Kidney (tissue), 14 donors: ENCODE data around the gene HIPK1. TPM values are rescaled to one million over a fixed set of nuclear protein-coding genes. Genes with fewer than 3 reads are reported as not detected.

ENCODE experiments used
- DNase-seq, 5 donors: peaks; one replicate each; pipeline ENCODE4 v3.0.0-alpha.2; 2013 to 2020
- FAIRE-seq: peaks from 2 replicates; lab custom pipeline; 2012; peaks lifted over from hg19 to GRCh38; lab: Jason Lieb, UNC
- H3K27ac ChIP-seq, 2 donors: one replicate each; pipeline ENCODE4 v1.7.0; 2013; ENCODE audit warnings: low read depth in 2 of 2, low read length in 2 of 2, inconsistent platforms in 1 of 2
- H3K27me3 ChIP-seq: one replicate; pipeline ENCODE4 v1.7.1; 2013; ENCODE audit warnings: low read length, inconsistent platforms; ENCODE audit not compliant: control insufficient read depth, insufficient read depth
- H3K36me3 ChIP-seq, 3 donors: one replicate each; pipeline versions ENCODE4 v1.7.0 to v1.7.1; 2013; ENCODE audit warnings: low read length in 3 of 3, control low read depth in 1 of 3, inconsistent platforms in 1 of 3; ENCODE audit not compliant: insufficient read depth in 3 of 3, control insufficient read depth in 2 of 3
- H3K4me1 ChIP-seq, 3 donors: one replicate each; pipeline versions ENCODE4 v1.7.0 to v1.7.1; 2013; ENCODE audit warnings: low read length in 3 of 3, inconsistent platforms in 1 of 3, low read depth in 1 of 3; ENCODE audit not compliant: control insufficient read depth in 2 of 3, insufficient read depth in 2 of 3
- H3K4me3 ChIP-seq, 3 donors: one replicate each; pipeline versions ENCODE4 v1.7.0 to v1.8.1; 2013; ENCODE audit warnings: low read length in 3 of 3, control low read depth in 1 of 3, inconsistent platforms in 1 of 3
- H3K9ac ChIP-seq, 3 donors: one replicate each; pipeline versions ENCODE4 v1.7.0 to v1.7.1; 2013; ENCODE audit warnings: low read length in 3 of 3, control low read depth in 1 of 3, inconsistent platforms in 1 of 3
- H3K9me3 ChIP-seq, 3 donors: one replicate each; pipeline versions ENCODE4 v1.7.0 to v1.7.1; 2013; ENCODE audit warnings: low read length in 3 of 3, control low read depth in 1 of 3, inconsistent platforms in 1 of 3; ENCODE audit not compliant: control insufficient read depth in 2 of 3, insufficient read depth in 1 of 3
- intact Hi-C: fragments of 100-400 bp; cut with DNase I; formaldehyde crosslinking; loops from one replicate; pipeline ENCODE4 v1.11.1; 2022
- polyA plus RNA-seq: library from polyadenylated mRNA; stranded (reverse); fragments of 350-450 nt; fragmentation: Illumina TruSeq; extraction: RNeasy Lipid Tissue Mini Kit (QIAGEN cat#74804); gene quantifications from one replicate; pipeline ENCODE4 v1.2.3, GENCODE V29; 2014; ENCODE audit warnings: low read depth, low replicate concordance; ENCODE audit not compliant: insufficient read depth
- total RNA-seq: library from RNA; stranded (reverse); fragmentation: NEBNext Ultra II Directional; extraction: Animal tissue kit (Norgen Biotek cat#: 25700); gene quantifications from one replicate; pipeline ENCODE4 v1.2.1, GENCODE V29; 2021
- TF ChIP-seq, protein P1 (sequence below): IDR thresholded peaks from 3 replicates; pipeline ENCODE4 v1.5.1; 2012; ENCODE audit warnings: mild to moderate bottlenecking, moderate library complexity, borderline replicate concordance; ENCODE audit not compliant: insufficient read depth; ENCODE audit errors: extremely low read depth
- donor health status: control.
- donor health status: control.
- donor health status: control.
- donor health status: control.
- donor health status: control.
- donor health status: DM: yes; HTN: yes; CAD: no.
- donor health status: Normal renal cell carcinoma (clear cell type).

Gene HIPK1
- total and polyA plus RNA-seq, 2 donors from 2014 or later: 8.4 to 65.0 TPM

- DNase-seq (no peak), FAIRE-seq (no peak)
- H3K4me1 ChIP-seq: no peaks in the 10 kb centered on the region
- H3K36me3 ChIP-seq: peaks cover 0 to 12% (median 0%) of the 10 kb centered on the region in 3 donors
- no peaks in the 10 kb centered on the region for H3K9me3 ChIP-seq
- intact Hi-C loops: no loop called here
- H3K27me3 ChIP-seq: no peaks in the 10 kb centered on the region
- H3K9ac ChIP-seq: no peak overlapping the region
- no peak overlapping the region for H3K27ac ChIP-seq
- H3K4me3 ChIP-seq: no peak overlapping the region
- TF ChIP-seq, protein P1, sequence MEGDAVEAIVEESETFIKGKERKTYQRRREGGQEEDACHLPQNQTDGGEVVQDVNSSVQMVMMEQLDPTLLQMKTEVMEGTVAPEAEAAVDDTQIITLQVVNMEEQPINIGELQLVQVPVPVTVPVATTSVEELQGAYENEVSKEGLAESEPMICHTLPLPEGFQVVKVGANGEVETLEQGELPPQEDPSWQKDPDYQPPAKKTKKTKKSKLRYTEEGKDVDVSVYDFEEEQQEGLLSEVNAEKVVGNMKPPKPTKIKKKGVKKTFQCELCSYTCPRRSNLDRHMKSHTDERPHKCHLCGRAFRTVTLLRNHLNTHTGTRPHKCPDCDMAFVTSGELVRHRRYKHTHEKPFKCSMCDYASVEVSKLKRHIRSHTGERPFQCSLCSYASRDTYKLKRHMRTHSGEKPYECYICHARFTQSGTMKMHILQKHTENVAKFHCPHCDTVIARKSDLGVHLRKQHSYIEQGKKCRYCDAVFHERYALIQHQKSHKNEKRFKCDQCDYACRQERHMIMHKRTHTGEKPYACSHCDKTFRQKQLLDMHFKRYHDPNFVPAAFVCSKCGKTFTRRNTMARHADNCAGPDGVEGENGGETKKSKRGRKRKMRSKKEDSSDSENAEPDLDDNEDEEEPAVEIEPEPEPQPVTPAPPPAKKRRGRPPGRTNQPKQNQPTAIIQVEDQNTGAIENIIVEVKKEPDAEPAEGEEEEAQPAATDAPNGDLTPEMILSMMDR: no peak
Observed at GRCh38 chr1:113913887-113914664, 15.0 kb upstream of the HIPK1 start.

DNA sequence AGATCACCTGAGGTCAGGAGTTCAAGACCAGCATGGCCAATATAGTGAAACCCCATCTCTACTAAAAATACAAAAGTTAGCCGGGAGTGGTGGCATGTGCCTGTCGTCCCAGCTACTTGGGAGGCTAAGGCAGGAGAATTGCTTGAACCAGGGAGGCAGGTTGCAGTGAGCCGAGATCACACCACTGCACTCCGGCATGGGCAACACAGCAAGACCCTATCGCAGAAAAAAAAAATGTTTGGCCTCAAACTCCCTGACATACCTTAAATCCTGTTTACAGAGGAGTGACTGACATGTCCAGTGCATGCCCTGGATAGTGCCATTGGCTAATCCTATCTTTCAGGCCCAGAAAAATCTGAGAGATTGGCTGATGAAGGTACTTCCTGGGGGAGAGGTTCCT is 12.2 kb upstream of the HIPK1 start:
- H3K4me3 ChIP-seq: no peak overlapping the region
- TF ChIP-seq, protein P1: no peak
- DNase-seq: no peak
- no peaks in the 10 kb centered on the region for H3K27me3 ChIP-seq
- H3K9me3 ChIP-seq: no peaks in the 10 kb centered on the region
- no peak for FAIRE-seq
- H3K4me1 ChIP-seq: no peaks in the 10 kb centered on the region
- intact Hi-C loops: no loop called here
- H3K27ac ChIP-seq: no peak overlapping the region
- no peak overlapping the region for H3K9ac ChIP-seq
- peaks cover 0 to under 1% (median 0%) of the 10 kb centered on the region in 3 donors for H3K36me3 ChIP-seq

GRCh38 chr1:113917400-113918082 is 11.6 kb upstream of the HIPK1 start:
- H3K9me3 ChIP-seq: no peaks in the 10 kb centered on the region
- TF ChIP-seq, protein P1: no peak
- H3K27me3 ChIP-seq: no peaks in the 10 kb centered on the region
- no peaks in the 10 kb centered on the region for H3K4me1 ChIP-seq
- no peak for FAIRE-seq
- H3K9ac ChIP-seq: no peak overlapping the region
- no peaks in the 10 kb centered on the region for H3K36me3 ChIP-seq
- DNase-seq: no peak
- no peak overlapping the region for H3K4me3 ChIP-seq
- intact Hi-C loops: no loop called here
- H3K27ac ChIP-seq: no peak overlapping the region
